K562 (cell line): ENCODE data around the gene KAZN. TPM values are rescaled to one million over a fixed set of nuclear protein-coding genes. Genes with fewer than 3 reads are reported as not detected.

ENCODE experiments used
- ATAC-seq: fragments of 200-7000 bp; cut with Tn5 transposase; 3 replicates; pipeline ENCODE4 v1.9.1; 2020; ENCODE audit warnings: moderate library complexity
- BruUV-seq: library from RNA; stranded (reverse); fragments of 400-500 nt; replicated peaks from 2 replicates; lab custom pipeline; 2021; lab: Mats Ljungman, UMichigan
- CTCF ChIA-PET: fragments of 300-600 bp; formaldehyde crosslinking; extraction: SDS; loops from one replicate; lab custom pipeline; 2021; ENCODE audit warnings: low intra/inter-chr PET ratio; lab: Yijun Ruan, JAX
- POLR2A ChIA-PET: fragments of 300-600, 350-650 bp; sonication (Branson Sonifier 250); formaldehyde crosslinking; extraction: SDS; loops from one replicate; lab custom pipeline; 2021; ENCODE audit warnings: antibody characterized with exemption, inconsistent platforms; lab: Yijun Ruan, JAX
- DNase-seq, 4 experiments: peaks; one replicate each; pipeline versions ENCODE4 v3.0.0 to v3.0.0-alpha.2; 2011 to 2018; ENCODE audit warnings: low spot score in 3 of 4, mixed read lengths in 3 of 4; ENCODE audit errors: extremely low read depth in 1 of 4
- FAIRE-seq: peaks from 2 replicates; lab custom pipeline; 2011; peaks lifted over from hg19 to GRCh38; lab: Jason Lieb, UNC
- H2AFZ ChIP-seq: 2 replicates; pipeline ENCODE4 v1.6.0; 2011; ENCODE audit warnings: low read depth, low read length, control low read depth, inconsistent platforms
- H3K27ac ChIP-seq: fragments of 200-600 bp; 3 replicates; pipeline ENCODE4 v1.8.0; 2011; ENCODE audit warnings: low read depth, mild to moderate bottlenecking, control low read depth, inconsistent platforms, low read length, moderate library complexity, mixed read lengths; ENCODE audit errors: extremely low read depth
- H3K27me3 ChIP-seq, 2 experiments: fragments of 300-600 bp in 1 of 2; 2 replicates in 1 of 2; 3 replicates in 1 of 2; pipeline versions ENCODE4 v1.6.0 to v1.8.0; 2011; ENCODE audit warnings: inconsistent platforms in 2 of 2, low read length in 2 of 2, mild to moderate bottlenecking in 1 of 2, mixed read lengths in 1 of 2, moderate library complexity in 1 of 2; ENCODE audit not compliant: control insufficient read depth in 2 of 2, insufficient read depth in 2 of 2
- H3K36me3 ChIP-seq: fragments of 300-600 bp; 3 replicates; pipeline ENCODE4 v1.8.0; 2011; ENCODE audit warnings: mild to moderate bottlenecking, low read length, inconsistent platforms; ENCODE audit not compliant: control insufficient read depth, insufficient read depth
- H3K4me1 ChIP-seq, 2 experiments: fragments of 200-600 bp in 1 of 2; replicated peaks in 1 of 2; 2 replicates in 1 of 2; 3 replicates in 1 of 2; pipeline versions ENCODE4 v1.5.1 to v1.8.0; 2011; ENCODE audit warnings: inconsistent platforms in 2 of 2, low read length in 2 of 2, mild to moderate bottlenecking in 1 of 2, mixed read lengths in 1 of 2, moderate library complexity in 1 of 2; ENCODE audit not compliant: control insufficient read depth in 2 of 2, insufficient read depth in 2 of 2
- H3K4me2 ChIP-seq: 2 replicates; pipeline ENCODE4 v1.6.1; 2011; ENCODE audit warnings: low read length, control low read depth, inconsistent platforms, mixed read lengths; ENCODE audit not compliant: insufficient read depth
- H3K4me3 ChIP-seq: fragments of 200-600 bp; sonication (generic), shearing (Covaris generic); 2 replicates; pipeline ENCODE4 v1.5.1; 2016; ENCODE audit warnings: control low read depth, inconsistent platforms
- H3K79me2 ChIP-seq: fragments of 200-600 bp; 3 replicates; pipeline ENCODE4 v1.8.0; 2011; ENCODE audit warnings: low read length, inconsistent platforms; ENCODE audit not compliant: control insufficient read depth, insufficient read depth
- H3K9ac ChIP-seq, 2 experiments: 2 replicates each; pipeline versions ENCODE4 v1.6.0 to v1.6.1; 2011; ENCODE audit warnings: low read depth in 2 of 2, low read length in 2 of 2, control low read depth in 1 of 2, inconsistent platforms in 1 of 2, mild to moderate bottlenecking in 1 of 2, mixed read lengths in 1 of 2; ENCODE audit not compliant: insufficient read depth in 1 of 2
- H3K9me1 ChIP-seq: one replicate; pipeline ENCODE4 v1.6.0; 2011; ENCODE audit warnings: inconsistent platforms, mild to moderate bottlenecking, low read length, moderate library complexity; ENCODE audit not compliant: control insufficient read depth, insufficient read depth
- H3K9me3 ChIP-seq: replicated peaks from 2 replicates; pipeline ENCODE4 v1.5.1; 2011; ENCODE audit warnings: low read depth, low read length, inconsistent platforms; ENCODE audit not compliant: control insufficient read depth, insufficient read depth
- H4K20me1 ChIP-seq: replicated peaks from 2 replicates; pipeline ENCODE4 v1.6.1; 2011; ENCODE audit warnings: low read length, inconsistent platforms, mixed read lengths; ENCODE audit not compliant: control insufficient read depth, insufficient read depth
- C11orf30 ChIP-seq: fragments of 450-650 bp; IDR thresholded peaks from 2 replicates; pipeline ENCODE4 v1.6.1; 2016; ENCODE audit warnings: low read depth, mild to moderate bottlenecking
- KAT8 ChIP-seq: fragments of 450-650 bp; IDR thresholded peaks from 2 replicates; pipeline ENCODE4 v1.6.1; 2016; ENCODE audit warnings: low read depth, mild to moderate bottlenecking
- MAFF ChIP-seq: IDR thresholded peaks from 2 replicates; pipeline ENCODE4 v1.6.1; 2012; ENCODE audit warnings: low read length, improper control_type of control experiment
- MAFG ChIP-seq: fragments of 450-650 bp; conservative IDR thresholded peaks from 2 replicates; pipeline ENCODE4 v1.6.1; 2016; ENCODE audit warnings: missing genetic modification characterization, missing compliant biosample characterization
- MAFK ChIP-seq: IDR thresholded peaks from 2 replicates; pipeline ENCODE4 v1.6.1; 2011; ENCODE audit warnings: low read length, improper control_type of control experiment
- NFE2 ChIP-seq: IDR thresholded peaks from 2 replicates; pipeline ENCODE4 v1.6.1; 2014; ENCODE audit warnings: antibody characterized with exemption, low read depth
- ZNF316 ChIP-seq: fragments of 450-650 bp; IDR thresholded peaks from 2 replicates; pipeline ENCODE4 v1.6.1; 2016
- ZNF518B ChIP-seq: fragments of 250-450 bp; sonication (Bioruptor Pico); IDR thresholded peaks from 2 replicates; pipeline ENCODE4 v1.5.0; 2021; ENCODE audit warnings: mild to moderate bottlenecking, moderate library complexity
- WGBS: fragments of 100-300 bp; shearing (Covaris generic); methylation state at CpG from one replicate; pipeline ENCODE4 v1.1.6; 2016; ENCODE audit warnings: low coverage, mixed read lengths; ENCODE audit not compliant: insufficient coverage; ENCODE audit errors: missing lambda C conversion rate; 5-methylcytosine and 5-hydroxymethylcytosine counted together
- in situ Hi-C: fragments of 300-500 bp; cut with MboI; formaldehyde crosslinking; loops from 4 replicates; pipeline ENCODE4 v1.15.0; 2018; ENCODE audit warnings: inconsistent platforms, mixed read lengths
- intact Hi-C: fragments of 100-400 bp; cut with micrococcal nuclease; formaldehyde crosslinking; loops from 2 replicates; pipeline ENCODE4 v1.14.2; 2022
- polyA plus RNA-seq, 8 experiments: library from polyadenylated mRNA; depleted of rRNA in 4 of 8; stranded (reverse) in 5 of 8; unstranded in 3 of 8; fragments of >200 nt; fragmentation: Nextera tagmentation in 2 of 8; fragmentation: Illumina TruSeq in 1 of 8; extraction: Ambion mirVana in 2 of 8; extraction: Trizol in 1 of 8; gene quantifications; 2 replicates each; pipeline versions ENCODE4 v1.2.1 to v1.2.3, GENCODE V29; 2011 to 2014; ENCODE audit warnings: inconsistent platforms in 1 of 8, missing spikeins in 1 of 8
- total RNA-seq, 7 experiments: library from RNA; depleted of rRNA in 6 of 7; stranded (reverse); fragments of >200 nt in 6 of 7; fragmentation: Illumina TruSeq in 2 of 7; extraction: Trizol in 2 of 7; gene quantifications; 2 replicates each; pipeline versions ENCODE4 v1.2.1 to v1.2.3, GENCODE V29; 2011 to 2021; ENCODE audit warnings: low replicate concordance in 1 of 7

KAZN gene
- total and polyA plus RNA-seq, 9 of the 15 experiments (the other 6 are each of a cell fraction or from before 2014, with no cell fraction given): 2.1 to 21.6 (median 5.4) TPM

- H3K79me2 ChIP-seq: no peaks in the 10 kb centered on the region
- CTCF ChIA-PET: no interaction called here
- H4K20me1 ChIP-seq: no peaks in the 10 kb centered on the region
- H3K4me1 ChIP-seq: peaks cover 12 to 13% of the 10 kb centered on the region in 2 experiments; a peak in 4 of 5 replicates
- in situ Hi-C loops: no loop called here
- TF ChIP-seq ZNF316: peak; percentile 58
- TF ChIP-seq ZNF518B (CRISPR knock-in tag): no peak
- 0 out of 2 replicates have a peak, but pooled peaks have one; percentile 13 for TF ChIP-seq MAFK
- peak; percentile 27; the same call in 1 of the 2 replicates for TF ChIP-seq MAFF
- peak; percentile 58; the same call in 1 of the 2 replicates for TF ChIP-seq C11orf30
- TF ChIP-seq MAFG: peak; percentile 50
- TF ChIP-seq NFE2: peak; percentile 74
- TF ChIP-seq KAT8: no peak
- TF ChIP-seq, all 486 proteins: peak for 6
- Histone ChIP-seq H3K36me3 (no peaks in the 10 kb centered on the region), H3K9me3 (no peaks in the 10 kb centered on the region), H3K27me3 (no peaks in the 10 kb centered on the region), H2AFZ (0 out of 2 replicates have a peak overlapping the region, but pooled peaks have one; percentile 76), H3K4me2 (no peak overlapping the region), H3K9ac (no peak overlapping the region), H3K4me3 (no peak overlapping the region), H3K9me1 (no peaks in the 10 kb centered on the region), H3K27ac (no peak overlapping the region)
- DNase-seq (no peak), ATAC-seq (no peak), FAIRE-seq (no peak)
- WGBS: 64% methylated on average over 5 of the region's 5 CpGs
- BruUV-seq: no TSS peak
- intact Hi-C loops: no loop called here
- POLR2A ChIA-PET: no interaction called here
These were observed 201.5 kb downstream of the KAZN start for GRCh38 chr1:14800014-14800413.
